Bronchial smooth muscle cell (primary cell): ENCODE measurements around the gene PSME2. TPM values are rescaled to one million over a fixed set of nuclear protein-coding genes. Genes with fewer than 3 reads are reported as not detected.

ENCODE experiments used
- total RNA-seq: library from RNA; depleted of rRNA; stranded (reverse); fragments of >200 nt; gene quantifications from 2 replicates; pipeline ENCODE4 v1.2.1, GENCODE V29; 2014

The PSME2 gene, protein sequence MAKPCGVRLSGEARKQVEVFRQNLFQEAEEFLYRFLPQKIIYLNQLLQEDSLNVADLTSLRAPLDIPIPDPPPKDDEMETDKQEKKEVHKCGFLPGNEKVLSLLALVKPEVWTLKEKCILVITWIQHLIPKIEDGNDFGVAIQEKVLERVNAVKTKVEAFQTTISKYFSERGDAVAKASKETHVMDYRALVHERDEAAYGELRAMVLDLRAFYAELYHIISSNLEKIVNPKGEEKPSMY
- total RNA-seq, result 60.0 and 106 TPM in 2 replicates

DNA sequence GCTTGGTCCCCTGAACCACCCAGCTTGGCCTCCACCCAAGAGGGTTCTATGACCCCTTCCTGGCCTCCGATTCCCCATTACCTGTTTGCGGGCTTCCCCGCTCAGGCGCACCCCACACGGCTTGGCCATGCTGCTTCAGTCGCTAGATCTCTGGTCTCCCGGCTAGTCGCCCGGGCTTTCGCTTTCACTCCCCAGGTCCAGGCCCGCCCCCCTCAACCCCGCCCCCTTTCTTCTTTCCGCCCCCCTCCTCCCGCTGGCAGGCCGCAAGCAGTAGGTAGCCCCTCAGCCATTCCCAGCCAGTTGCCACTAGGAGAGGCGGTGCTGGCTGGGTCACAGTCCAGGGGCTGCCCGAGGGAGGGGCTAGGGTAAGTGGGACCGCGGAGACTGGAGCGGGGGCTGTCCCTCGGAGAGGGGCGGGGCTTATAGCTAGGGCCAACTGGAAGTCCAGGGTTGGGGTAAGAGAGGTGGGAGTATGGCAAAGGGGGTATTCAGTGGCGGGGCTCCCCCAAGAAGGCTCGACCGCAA lies at the start of gene PSME2:
Gene PSME2, minus strand, starts transcription at position 158 of the 525 bp plus-strand sequence. Its CDS starts 29 bp downstream, at position 129.

DNA sequence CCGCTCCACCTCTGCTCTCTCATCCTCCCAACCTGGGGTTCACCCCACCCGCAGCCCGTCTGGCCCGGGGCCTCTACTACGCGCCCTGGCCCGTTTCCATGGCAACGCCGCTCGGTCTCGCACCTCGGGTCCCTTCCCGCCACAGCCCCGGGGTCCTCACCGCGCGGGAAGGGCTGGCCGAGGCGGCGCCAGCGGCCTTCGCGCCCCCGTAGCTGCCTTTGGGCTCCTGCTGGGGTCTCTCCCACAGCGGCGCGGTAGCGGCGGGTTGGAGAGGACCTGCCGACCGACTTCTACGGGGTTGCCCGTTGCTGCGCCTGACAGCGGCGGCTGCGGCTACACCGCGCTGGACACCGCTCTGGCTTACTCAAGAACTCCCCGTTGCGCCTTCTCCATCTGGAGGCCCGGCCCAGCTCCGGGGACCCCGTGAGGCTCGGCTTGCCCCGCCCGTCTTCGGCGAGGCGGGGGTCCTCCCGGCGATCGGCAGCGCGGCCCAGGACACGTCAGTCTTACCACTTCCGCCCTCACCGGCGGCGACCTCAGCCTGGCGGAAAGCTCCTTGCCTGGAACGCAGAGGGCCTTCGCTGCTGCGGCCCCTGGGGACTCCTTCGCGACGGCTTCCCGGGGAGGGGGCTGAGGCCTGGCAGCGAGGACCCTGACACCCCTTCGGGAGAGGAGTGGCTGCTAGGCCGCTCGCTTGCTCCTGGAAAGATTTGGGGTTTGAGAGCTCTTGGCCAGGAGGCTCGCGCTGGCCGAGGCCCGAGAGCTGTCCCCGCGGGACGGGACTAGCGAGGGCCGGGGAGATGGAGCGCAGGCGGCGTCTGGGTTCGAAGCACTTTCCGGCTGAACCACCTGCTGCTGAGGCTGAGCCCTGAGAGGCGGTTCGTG lies 49.0 kb upstream of the PSME2 start, which contains the start of gene TM9SF1:
Gene TM9SF1, minus strand, starts transcription at position 256 of the 885 bp plus-strand sequence. CDS start 422 bp downstream, outside the sequence.

DNA sequence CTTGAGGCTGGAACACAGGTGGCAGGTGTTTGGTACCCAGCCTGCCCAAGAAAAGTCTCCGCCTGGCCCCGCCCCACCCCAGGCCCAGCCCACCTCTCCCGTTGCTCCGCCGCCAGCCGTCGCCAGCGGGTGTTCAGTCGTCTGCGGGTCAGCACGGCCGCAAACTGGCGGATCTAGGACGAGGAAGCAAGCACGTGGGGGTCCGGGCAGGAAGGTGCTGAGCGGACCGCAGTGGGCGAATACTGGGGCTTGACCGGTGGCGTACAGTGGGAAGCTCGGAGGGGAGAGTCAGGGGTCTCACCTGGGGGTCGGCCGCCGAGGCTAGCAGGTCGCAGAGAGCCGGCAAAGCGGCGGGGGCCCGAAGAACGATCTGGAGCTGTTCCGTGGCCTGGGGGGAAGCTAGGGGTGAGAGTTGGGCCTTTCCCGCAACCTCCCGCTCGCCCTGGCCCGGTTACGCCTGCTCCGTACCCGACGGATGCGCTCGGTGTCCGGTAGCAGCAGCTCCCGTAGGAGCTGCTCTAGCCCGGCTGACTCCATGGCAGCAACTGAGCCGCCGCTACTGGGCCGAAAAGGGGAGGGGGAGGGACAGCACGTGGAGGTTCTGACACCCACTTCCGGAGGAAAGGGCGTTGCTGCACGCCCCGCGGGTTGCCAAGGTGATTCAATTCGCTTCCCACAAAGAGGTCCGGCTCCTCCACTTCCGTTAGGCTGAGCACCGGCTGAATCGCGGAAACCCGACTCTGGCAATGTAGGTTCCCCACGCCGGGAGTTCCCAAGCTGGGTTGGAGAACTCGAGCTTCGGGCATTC lies 42.0 kb upstream of the PSME2 start, which contains the start of gene IPO4:
Gene IPO4, minus strand, starts transcription at position 566 of the 808 bp plus-strand sequence. Its CDS starts 29 bp downstream, at position 537.

DNA sequence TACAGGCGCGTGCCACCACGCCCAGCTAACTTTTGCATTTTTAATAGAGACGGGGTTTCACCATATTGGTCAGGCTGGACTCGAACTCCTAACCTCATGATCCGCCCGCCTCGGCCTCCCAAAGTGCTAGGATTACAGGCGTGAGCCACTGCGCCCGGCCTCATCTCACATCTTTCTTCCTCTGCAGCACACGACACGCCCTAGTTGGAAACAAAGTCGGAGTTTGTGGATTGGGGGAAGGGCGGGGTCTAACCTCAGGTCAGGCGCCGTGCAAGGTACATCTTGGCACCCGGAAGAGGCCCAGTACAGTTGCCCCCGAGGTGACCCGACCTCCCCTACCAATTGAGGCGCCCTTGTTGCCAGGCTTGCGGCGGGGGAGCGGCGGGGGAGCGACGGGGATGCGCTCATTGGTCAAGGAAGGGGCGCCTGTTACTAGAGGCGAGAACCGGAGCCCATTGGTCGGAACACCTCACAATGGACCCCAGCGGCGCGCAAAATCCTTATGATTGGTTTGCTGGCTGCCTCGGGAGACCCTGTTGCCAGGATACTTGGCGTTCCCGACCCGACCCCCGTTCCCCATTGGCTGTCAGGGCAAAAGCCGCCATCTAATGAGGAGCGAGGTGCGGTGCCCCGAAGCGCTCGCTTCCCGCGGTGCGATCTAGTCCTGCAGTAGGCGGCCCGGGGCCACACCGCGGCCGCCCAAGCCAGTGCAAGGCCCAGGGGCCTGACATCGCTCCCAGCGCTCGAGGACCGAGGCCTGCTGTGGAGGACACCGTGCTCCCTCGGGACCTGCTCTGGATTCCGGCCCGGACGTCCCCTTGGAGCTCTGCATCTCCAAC lies 25.2 kb upstream of the PSME2 start, which contains the start of gene REC8:
Gene REC8, plus strand, starts transcription at position 659 of the 839 bp plus-strand sequence. CDS start 473 bp downstream, outside the sequence.

DNA sequence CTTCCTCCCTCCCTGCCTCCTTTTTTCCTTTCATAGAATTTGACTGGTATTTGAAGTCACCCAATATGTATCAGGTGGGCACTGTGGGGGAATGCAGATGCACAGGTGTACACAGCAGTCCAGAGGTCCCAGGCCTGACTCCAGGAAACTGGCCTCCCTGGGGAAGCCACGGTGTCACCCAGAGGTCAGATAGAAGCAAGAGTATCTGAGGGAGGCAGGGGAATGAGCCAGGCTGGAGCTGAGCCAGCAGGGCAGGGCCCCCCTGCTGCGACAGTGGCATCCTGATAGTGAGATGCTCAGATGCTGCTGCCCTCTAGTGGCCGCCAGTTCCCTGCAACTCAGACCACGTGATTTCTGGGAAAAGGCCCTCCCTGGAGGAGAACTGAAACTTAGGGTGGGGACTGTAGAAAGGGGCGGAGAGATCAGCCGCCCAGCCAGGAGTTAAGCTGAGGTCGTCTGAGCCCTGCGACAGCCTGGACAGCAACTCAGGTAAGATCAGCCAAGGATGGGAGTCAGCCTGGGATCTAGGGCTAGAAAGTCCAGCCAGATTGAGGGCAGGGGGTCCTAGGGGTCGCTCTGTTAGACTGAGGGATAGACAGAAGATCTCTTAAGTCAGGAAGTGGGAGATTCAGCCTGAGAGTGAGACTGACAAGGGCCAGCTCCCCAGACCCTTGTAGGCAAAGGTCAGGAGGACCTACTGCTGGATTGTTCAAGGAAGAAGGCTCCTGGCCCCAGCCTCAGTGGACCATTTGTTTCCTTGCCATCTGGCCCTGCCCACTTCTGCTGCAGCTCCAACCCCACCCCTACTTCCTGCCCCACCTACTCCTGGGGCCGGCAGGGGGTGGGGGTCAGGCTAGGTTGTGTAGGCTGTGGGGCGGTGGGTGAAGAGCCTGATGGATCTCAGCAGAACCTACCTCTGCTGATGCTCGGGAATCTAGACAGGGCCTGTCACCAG lies 14.7 kb upstream of the PSME2 start, which contains the start of gene IRF9:
Gene IRF9, plus strand, starts transcription at position 416 of the 955 bp plus-strand sequence. CDS start 880 bp downstream, outside the sequence.

DNA sequence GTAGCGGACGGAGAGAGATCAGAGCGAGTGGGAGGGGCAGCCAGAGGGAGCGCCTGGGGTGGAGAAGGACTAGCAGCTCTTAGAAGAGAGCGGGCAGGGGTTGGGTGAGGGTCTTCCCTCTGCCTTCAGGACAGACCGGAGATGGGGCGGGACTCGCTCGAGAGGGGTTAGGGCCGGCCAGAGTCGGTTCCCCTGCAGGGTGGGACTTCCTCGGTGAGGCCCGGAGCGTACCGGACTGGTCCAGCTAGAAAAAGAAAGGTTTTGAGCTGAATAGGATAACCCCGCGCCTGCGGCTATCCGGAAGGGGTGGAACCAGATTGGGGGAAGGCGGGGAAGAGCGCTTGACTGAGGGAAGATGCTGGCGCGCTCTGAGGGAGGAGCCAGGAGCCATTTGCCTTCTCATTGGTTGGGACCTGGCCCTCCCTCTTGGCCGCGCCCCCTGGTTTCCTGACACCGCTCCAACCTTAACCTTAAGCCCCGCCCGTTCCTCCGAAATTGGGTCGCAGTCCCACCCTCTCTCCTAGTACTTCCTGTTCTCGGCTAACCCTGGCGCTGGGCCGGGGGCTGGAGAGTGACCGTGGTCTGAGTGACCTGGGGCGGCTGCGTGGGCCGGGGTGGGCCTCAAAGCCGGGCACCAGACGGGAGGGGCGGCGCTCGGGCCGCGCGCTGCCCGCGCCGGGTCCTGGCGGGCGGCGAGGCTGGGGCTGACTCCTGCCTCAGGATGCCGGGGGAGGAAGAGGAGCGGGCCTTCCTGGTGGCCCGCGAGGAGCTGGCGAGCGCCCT lies 759 bp upstream of the PSME2 start, which contains the start of gene RNF31:
Gene RNF31, plus strand, starts transcription at position 521 of the 783 bp plus-strand sequence. Its CDS starts 201 bp downstream, at position 722.

DNA sequence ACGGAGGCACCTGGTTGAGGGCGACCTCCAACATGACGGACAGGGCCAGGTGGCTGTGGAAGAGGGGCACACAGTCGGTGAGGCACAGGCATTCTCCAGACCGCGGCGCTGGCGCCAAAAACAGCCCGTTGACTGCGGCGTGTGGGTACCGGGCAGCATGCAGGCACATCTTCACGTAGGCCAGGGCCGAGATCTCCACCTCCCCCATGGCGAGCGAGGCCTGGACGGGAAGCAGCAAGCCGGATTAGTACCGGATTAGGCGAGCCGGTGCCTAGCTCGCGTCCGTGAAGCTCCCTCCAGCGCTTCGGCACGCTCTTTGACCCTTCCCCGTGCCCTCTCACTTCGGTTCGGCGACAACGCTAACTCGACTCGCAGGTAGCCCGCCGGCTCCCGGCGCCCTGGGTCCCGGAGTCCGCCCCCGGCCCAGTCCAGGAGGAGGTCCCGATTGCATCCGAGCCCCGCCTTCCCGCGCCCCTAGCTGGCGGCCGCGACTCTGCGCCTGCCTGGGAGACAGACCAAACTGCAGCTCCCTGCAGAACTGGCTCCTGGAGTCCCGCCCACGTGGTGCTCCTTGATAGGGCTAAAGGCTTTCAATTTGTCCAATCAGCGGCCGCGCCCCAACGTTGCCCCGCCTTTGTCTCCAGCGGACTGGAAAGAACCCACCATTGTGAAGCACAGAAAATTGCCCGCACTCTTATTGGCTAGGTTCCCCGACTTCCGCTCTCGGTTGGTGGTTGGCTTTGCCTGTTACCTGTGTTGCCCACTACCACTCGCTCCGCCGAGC lies 5.1 kb downstream of the PSME2 start, which contains the start of gene EMC9:
Gene EMC9, minus strand, starts transcription at position 495 of the 784 bp plus-strand sequence. Its CDS starts 287 bp downstream, at position 208.

DNA sequence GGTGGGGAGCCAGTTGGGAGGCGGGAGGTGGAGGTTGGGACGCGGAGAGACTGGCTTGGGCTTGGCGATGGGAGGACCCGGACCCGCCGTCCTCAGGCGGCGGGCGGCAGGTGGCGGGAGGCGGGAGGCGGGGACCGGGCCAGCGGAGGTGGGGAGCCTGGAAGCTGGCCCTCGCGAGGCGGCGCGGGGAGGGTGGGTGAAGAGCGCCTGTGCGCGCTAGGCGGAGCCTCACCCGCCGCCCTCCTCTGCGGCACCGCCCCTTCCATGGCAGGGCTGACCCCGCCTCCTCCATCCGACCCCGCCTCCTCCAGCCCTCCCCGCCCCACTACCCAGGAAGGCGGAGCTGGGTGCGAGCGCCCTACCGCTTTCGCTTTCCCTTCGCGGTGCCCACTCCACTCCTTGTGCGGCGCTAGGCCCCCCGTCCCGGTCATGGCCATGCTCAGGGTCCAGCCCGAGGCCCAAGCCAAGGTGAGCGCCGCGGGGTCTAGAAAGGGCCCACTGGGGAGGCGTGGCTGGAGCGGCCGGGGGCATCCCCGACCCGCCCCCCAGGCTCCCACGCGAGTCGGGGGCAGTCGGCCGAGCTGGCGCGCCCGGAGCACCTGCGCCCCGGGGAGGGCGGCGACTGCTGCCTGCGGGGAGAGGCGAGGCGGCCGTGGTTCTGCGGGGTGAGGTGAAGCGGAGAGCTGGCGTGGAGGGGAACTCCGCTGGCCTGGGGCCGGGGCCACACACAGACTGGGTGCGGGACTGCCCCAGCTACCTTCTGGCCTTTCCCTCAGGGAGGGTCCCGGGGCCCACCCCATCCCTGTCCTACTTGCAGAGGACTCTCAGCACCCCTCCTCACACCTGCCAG lies 10.4 kb downstream of the PSME2 start, which contains the start of gene PSME1:
Gene PSME1, plus strand, starts transcription at position 361 of the 850 bp plus-strand sequence. Its CDS starts 69 bp downstream, at position 430.

DNA sequence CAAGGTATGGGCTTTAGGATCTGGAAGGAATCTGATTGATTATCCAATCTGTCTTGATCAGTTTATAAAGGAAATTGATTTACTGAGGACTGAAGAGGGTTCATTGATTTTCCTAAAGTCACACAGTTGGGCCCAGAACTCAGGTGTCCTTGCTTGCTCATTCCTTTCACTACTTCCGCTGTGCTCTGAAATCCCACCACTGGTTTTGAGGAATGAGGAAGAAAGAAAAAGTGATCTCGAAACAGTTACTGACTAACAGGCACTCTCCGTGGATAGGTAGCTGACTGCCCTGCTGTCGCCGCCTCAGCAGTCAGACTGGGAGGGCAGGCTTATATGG lies 16.1 kb downstream of the PSME2 start, which contains the start of gene FITM1:
Gene FITM1, plus strand, starts transcription at position 280 of the 337 bp plus-strand sequence. CDS start 905 bp downstream, outside the sequence.

DNA sequence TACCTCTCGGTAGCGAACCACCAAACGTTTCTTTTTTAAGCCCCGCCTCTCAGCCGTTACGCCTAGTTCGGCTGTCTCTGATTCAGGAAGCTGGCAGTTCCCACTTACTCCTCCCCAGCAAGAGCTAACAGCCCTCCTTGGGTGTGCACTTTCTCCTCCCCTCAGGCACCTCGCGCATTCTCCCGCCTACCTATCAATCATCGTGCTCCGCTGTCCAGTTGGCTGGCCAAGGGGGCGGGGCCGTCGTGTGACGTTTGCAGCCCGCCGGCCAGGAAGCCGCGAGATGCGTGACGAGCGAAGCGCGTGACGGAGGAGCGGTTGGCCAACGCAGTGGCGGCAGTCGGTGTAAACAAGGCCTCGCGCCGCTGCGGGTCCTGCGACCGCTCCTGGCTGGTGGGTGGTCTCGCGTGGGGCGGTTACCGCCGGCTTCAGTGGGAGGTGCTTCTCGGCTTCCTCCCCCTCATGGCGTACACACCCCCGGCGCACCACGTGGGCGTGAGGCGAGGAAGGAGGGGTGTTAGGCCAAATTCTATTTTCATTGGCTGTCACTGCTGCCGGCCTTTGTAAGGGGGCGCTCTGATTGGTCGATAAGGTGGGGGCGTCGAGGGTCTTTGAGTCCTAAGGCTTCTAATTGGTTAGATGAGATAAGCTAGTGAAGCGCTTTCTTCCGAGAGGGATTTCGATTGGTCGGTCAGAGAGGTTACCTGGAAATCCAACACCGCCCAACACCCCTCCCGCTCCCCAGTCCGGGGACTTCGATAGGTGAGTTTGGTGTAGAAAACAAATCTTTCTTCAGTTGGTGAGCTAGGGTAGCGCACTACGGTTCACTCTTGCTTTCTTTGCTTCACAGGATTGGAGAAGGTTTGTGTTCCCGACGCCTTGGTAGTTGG lies 31.6 kb downstream of the PSME2 start, which contains the start of the genes DCAF11 and NRL:
Gene DCAF11, plus strand, starts transcription at position 246 of the 890 bp plus-strand sequence. CDS start 818 bp downstream, outside the sequence.
Gene NRL, minus strand, starts transcription at position 418 of the 890 bp plus-strand sequence. CDS start 32,101 bp downstream, outside the sequence.

DNA sequence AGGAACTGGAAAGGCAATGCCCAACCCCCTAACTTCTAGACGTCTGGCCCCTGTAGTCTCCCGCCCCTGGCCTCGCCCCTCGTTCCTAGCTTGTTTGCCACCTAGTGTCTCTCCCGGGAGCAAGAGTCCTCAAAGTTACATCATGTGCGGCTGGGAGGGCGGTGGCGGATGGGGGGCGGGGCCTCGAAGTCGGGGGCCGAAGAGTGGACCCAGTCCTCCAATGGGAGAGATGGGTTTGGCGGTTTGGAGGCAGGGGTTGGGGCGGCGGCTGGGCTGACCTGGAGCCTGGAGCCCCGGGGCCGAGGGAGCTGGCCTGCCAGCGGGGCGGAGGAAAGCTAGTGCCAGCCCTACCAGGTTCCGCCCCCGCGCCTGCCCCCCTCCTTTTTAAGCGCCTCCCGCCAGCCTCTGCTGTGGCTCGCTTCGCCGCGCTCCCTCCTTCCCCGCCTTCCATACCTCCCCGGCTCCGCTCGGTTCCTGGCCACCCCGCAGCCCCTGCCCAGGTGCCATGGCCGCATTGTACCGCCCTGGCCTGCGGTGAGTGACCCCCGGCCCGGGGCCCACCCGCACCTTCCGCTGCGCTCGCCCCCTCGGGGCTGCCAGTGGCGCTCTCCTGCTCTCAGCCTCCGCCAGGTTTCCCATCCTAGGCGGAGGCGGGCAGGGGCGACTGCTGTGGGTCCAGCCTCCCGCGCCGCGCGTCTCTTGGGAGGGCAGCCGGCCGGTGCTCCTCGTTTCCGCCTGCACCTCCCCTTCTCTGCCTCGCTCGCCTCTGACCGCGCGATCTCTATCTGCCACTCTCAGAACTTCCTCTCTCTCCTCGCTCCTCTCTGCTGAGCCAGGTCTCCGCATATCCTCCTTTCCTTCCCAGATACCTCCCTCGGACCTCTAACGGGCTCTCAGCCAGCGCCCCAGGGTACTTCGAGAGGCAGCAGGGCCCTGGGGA lies 52.2 kb downstream of the PSME2 start, which contains the start of gene PCK2:
Gene PCK2, plus strand, starts transcription at position 411 of the 940 bp plus-strand sequence. Its CDS starts 95 bp downstream, at position 506.

